Measurements from ENCODE around the gene TMC1. TPM values are rescaled to one million over a fixed set of nuclear protein-coding genes. Genes with fewer than 3 reads are reported as not detected.

The TMC1 gene
- total and polyA plus RNA-seq, 2 of the 8 experiments (the other 6 are each of a cell fraction or from before 2014, with no cell fraction given), result 0.95 to 0.98 TPM

DNA sequence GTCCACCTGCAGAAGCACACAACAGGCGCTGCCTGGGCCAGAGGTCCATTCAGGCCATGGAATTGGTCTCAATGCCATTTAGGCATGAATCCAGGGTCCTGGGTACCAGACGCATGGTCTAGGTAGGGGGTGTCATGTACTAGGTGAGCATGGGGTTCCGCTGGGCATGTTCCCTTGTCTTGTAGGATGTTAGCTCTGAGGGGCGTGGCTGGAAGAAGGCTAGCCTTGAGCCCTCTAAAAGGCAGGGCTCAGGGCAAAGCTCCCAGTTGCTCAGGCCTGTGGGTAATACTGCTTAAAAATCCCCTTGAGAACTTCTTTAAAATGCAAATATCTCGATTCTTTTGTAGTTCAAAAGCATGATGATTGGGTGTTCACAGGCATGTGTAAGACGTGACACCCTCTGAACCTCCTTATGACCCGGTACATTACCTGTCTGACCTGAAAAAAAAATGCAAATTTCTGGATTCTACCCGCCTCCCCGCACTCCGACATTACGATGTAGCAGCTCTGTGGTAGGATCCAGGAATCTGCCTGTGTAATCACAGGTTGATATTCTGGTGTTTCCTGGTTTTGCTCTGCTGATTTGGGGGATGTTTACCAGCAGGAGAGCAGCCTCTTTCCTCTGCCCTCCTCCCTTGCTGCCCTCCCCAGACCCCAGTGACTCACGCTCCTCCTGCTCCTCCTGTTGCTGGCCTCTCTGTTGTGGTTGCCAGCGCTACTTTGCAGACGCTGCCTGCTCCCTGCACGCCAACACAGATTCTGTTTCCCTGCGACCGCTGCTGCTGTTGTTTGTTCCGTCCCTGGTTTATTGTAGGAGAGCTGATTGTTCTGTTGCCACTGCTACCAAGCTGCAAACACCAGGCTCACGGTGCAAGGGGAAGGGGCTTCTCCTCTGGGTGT, 5.7 kb downstream of the TMC1 start:
- H3K14ac ChIP-seq (ENCODE audit: insufficient read length), result no peak overlapping the region
- H3K56ac ChIP-seq (replicated peaks; ENCODE audit: insufficient read length, low read depth, low read length), result no peak overlapping the region
- peak overlapping the region; percentile 81; the same call in 1 of the 2 replicates for H4K8ac ChIP-seq (ENCODE audit: extremely low read depth, insufficient read depth, low read length)
- 33% methylated on average over 19 of the region's 19 CpGs; no CpG with 5 or more reads in 1 of the 2 experiments for WGBS, 2 experiments (ENCODE audit: extremely low coverage in 1 of 2, insufficient coverage in 1 of 2, insufficient read length in 1 of 2, insufficient replicate concordance in 2 of 2, low coverage in 1 of 2, low lambda C conversion rate in 2 of 2, missing lambda C conversion rate in 1 of 2)
- ChIA-PET CTCF (ENCODE audit: partially characterized antibody) (interaction anchor here (0.6 to 1.5 kb wide), 4 partner anchors 9 to 488 kb away, joined by 3 read pairs; no protein-coding TSS in a partner anchor), POLR2A (ENCODE audit: partially characterized antibody) (interaction anchor here (0.6 kb wide), 1 partner anchor 31 kb away, joined by 3 read pairs; no protein-coding TSS in a partner anchor)
- H3K9me3 ChIP-seq (ENCODE audit: insufficient read depth in 2 of 2, low read depth in 1 of 2, low read length in 1 of 2), result no peaks in the 10 kb centered on the region
- H3K4ac ChIP-seq (replicated peaks; ENCODE audit: insufficient read length, low read depth, low read length), result peak overlapping the region; percentile 55
- H3K79me1 ChIP-seq (ENCODE audit: low read depth, low read length), result no peaks in the 10 kb centered on the region
- no peaks in the 10 kb centered on the region for H3K27me3 ChIP-seq (replicated peaks in 1 of 4; ENCODE audit: control insufficient read depth in 3 of 4, extremely low read depth in 1 of 4, insufficient read depth in 3 of 4, low read length in 3 of 4)
- H4K20me1 ChIP-seq (replicated peaks in 1 of 2; ENCODE audit: control insufficient read depth in 1 of 2, insufficient read depth in 2 of 2, low read length in 2 of 2), result no peaks in the 10 kb centered on the region
- peak overlapping the region; percentile 46 for H4K5ac ChIP-seq (ENCODE audit: insufficient read length, low read depth, low read length)
- H4K91ac ChIP-seq (replicated peaks; ENCODE audit: insufficient read length, low read length), result peak overlapping the region; percentile 94
- H3K23me2 ChIP-seq (ENCODE audit: low read depth, low read length), result peaks cover 3% of the 10 kb centered on the region; the same call in 1 of the 2 replicates
- DNase-seq (ENCODE audit: low read depth in 1 of 2, low spot score in 2 of 2), result peak; percentile 59 to 68
- no peaks in the 10 kb centered on the region for H3K79me2 ChIP-seq (ENCODE audit: control insufficient read depth in 1 of 2, insufficient read depth in 2 of 2, low read length in 2 of 2)
- peak; percentile 63 for FAIRE-seq
- H3K27ac ChIP-seq (ENCODE audit: low read depth, low read length), result peak overlapping the region; percentile 87
- H2BK12ac ChIP-seq (ENCODE audit: low read depth, low read length), result peak overlapping the region; percentile 91
- H3K23ac ChIP-seq (ENCODE audit: insufficient read length), result no peak overlapping the region
- H2BK5ac ChIP-seq (ENCODE audit: low read depth, low read length), result peak overlapping the region; percentile 95
- peak overlapping the region; percentile 94 for H2BK20ac ChIP-seq (ENCODE audit: low read length)
- no peak overlapping the region for H2AK5ac ChIP-seq (ENCODE audit: low read depth, low read length)
- H3K4me1 ChIP-seq (replicated peaks in 1 of 4; ENCODE audit: control insufficient read depth in 3 of 4, insufficient read depth in 4 of 4, low read length in 3 of 4), result peaks cover 5 to 17% (median 10%) of the 10 kb centered on the region in 4 experiments
- no peaks in the 10 kb centered on the region for H3K36me3 ChIP-seq (ENCODE audit: control insufficient read depth in 2 of 4, insufficient read depth in 4 of 4, low read length in 3 of 4)
- H3K4me3 ChIP-seq (ENCODE audit: extremely low read depth in 1 of 4, insufficient read depth in 2 of 4, low read depth in 3 of 4, low read length in 4 of 4), result peak overlapping the region in 3 of 4 experiments; percentile 20 to 27 (median 26); a peak in 6 of 8 replicates
- peak overlapping the region; percentile 88 for H2BK120ac ChIP-seq (replicated peaks; ENCODE audit: low read depth, low read length)
- peak overlapping the region; percentile 59 to 63 for H3K4me2 ChIP-seq (ENCODE audit: insufficient read depth in 1 of 2, low read depth in 2 of 2, low read length in 2 of 2)
- H2AFZ ChIP-seq (ENCODE audit: low read length), result peak overlapping the region; percentile 93
- H2BK15ac ChIP-seq (ENCODE audit: low read length), result peak overlapping the region; percentile 97; the same call in 1 of the 2 replicates
- H3K18ac ChIP-seq (ENCODE audit: extremely low read depth, low read length), result peak overlapping the region; percentile 75
- H3K9ac ChIP-seq (replicated peaks in 1 of 4; ENCODE audit: extremely low read depth in 1 of 4, low read depth in 3 of 4, low read length in 3 of 4), result peak overlapping the region in 2 of 4 experiments; percentile 6 to 46; a peak in 4 of 7 replicates
- TF ChIP-seq RAD21 (IDR thresholded peaks at IDR 0.05 in 1 of 2, conservative IDR thresholded peaks at IDR 0.05 in 1 of 2; ENCODE audit: low read depth in 2 of 2, low read length in 2 of 2) (0 out of 4 replicates have a peak, but pooled peaks of 1 of the 2 experiments have one; percentile 13), BACH1 (IDR thresholded peaks at IDR 0.05; ENCODE audit: low read length) (no peak), KDM1A (IDR thresholded peaks at IDR 0.05; ENCODE audit: borderline replicate concordance, low read length) (no peak), TAF1 (IDR thresholded peaks at IDR 0.05; ENCODE audit: low read depth, low read length) (peak; percentile 67), SAP30 (IDR thresholded peaks at IDR 0.05; ENCODE audit: insufficient read depth, insufficient replicate concordance, low read length) (no peak), RBBP5 (IDR thresholded peaks at IDR 0.05; ENCODE audit: borderline replicate concordance, low read depth, low read length) (peak; percentile 45; the same call in 1 of the 2 replicates), SP1 (IDR thresholded peaks at IDR 0.05; ENCODE audit: low read depth, low read length) (peak; percentile 51), EZH2 (IDR thresholded peaks at IDR 0.05; ENCODE audit: low read depth, low read length, severe bottlenecking) (no peak), POLR2A (IDR thresholded peaks at IDR 0.05; ENCODE audit: control extremely low read depth in 1 of 2, low read depth in 2 of 2, low read length in 2 of 2) (peak; percentile 30 to 77)
- TF ChIP-seq, protein P1, sequence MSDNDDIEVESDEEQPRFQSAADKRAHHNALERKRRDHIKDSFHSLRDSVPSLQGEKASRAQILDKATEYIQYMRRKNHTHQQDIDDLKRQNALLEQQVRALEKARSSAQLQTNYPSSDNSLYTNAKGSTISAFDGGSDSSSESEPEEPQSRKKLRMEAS (IDR thresholded peaks at IDR 0.05), result 0 out of 2 replicates have a peak, but pooled peaks have one; percentile 11

Measured in H1 (cell line).